Neural cell (in vitro differentiated cells): Measurements from ENCODE around the gene ATE1. TPM values are rescaled to one million over a fixed set of nuclear protein-coding genes. Genes with fewer than 3 reads are reported as not detected.

Experiments used
- H2AFZ ChIP-seq: fragments of 200-600, 300-800 bp; sonication (generic), shearing (Covaris generic); 2 replicates; pipeline ENCODE4 v1.6.0; 2014; ENCODE audit warnings: low read depth, mild to moderate bottlenecking, antibody characterized with exemption, low read length, moderate library complexity
- H3F3A ChIP-seq: fragments of 200-600 bp; shearing (Covaris generic); 2 replicates; pipeline ENCODE4 v1.6.1; 2016; ENCODE audit warnings: mild to moderate bottlenecking, moderate library complexity, mixed read lengths, antibody characterized with exemption, low read length; ENCODE audit not compliant: insufficient read depth, poor library complexity, severe bottlenecking
- H3K27ac ChIP-seq: fragments of 200-600, 300-800 bp; sonication (generic), shearing (Covaris generic); 2 replicates; pipeline ENCODE4 v1.5.1; 2014; ENCODE audit warnings: mild to moderate bottlenecking, low read length, moderate library complexity
- H3K27me3 ChIP-seq: fragments of 300-800, 200-600 bp; sonication (generic), shearing (Covaris generic); 2 replicates; pipeline ENCODE4 v1.6.0; 2014; ENCODE audit warnings: mild to moderate bottlenecking, low read depth, low read length, moderate library complexity; ENCODE audit not compliant: insufficient read depth
- H3K36me3 ChIP-seq: fragments of 300-800, 200-600 bp; sonication (generic), shearing (Covaris generic); 2 replicates; pipeline ENCODE4 v1.5.1; 2014; ENCODE audit warnings: mild to moderate bottlenecking, antibody characterized with exemption, low read length, moderate library complexity; ENCODE audit not compliant: insufficient read depth
- H3K4me2 ChIP-seq: fragments of 300-800, 200-600 bp; sonication (generic), shearing (Covaris generic); 2 replicates; pipeline ENCODE4 v1.6.0; 2014; ENCODE audit warnings: mild to moderate bottlenecking, low read length
- H3K4me3 ChIP-seq: fragments of 300-800, 200-600 bp; sonication (generic), shearing (Covaris generic); 2 replicates; pipeline ENCODE4 v1.5.1; 2014; ENCODE audit warnings: mild to moderate bottlenecking, low read length, moderate library complexity
- H3K79me2 ChIP-seq: fragments of 200-600 bp; shearing (Covaris generic); replicated peaks from 2 replicates; pipeline ENCODE4 v1.6.0; 2014; ENCODE audit warnings: mild to moderate bottlenecking, low read length, moderate library complexity; ENCODE audit not compliant: insufficient read depth
- H3K9ac ChIP-seq: fragments of 300-800, 200-600 bp; sonication (generic), shearing (Covaris generic); 2 replicates; pipeline ENCODE4 v1.6.1; 2016; ENCODE audit warnings: mild to moderate bottlenecking, low read length, mixed read lengths
- H3K9me2 ChIP-seq: fragments of 200-600 bp; shearing (Covaris generic); 2 replicates; pipeline ENCODE4 v1.6.1; 2016; ENCODE audit warnings: mild to moderate bottlenecking, low read length, mixed read lengths; ENCODE audit not compliant: insufficient read depth
- H3K9me3 ChIP-seq: fragments of 200-600, 300-800 bp; sonication (generic), shearing (Covaris generic); 2 replicates; pipeline ENCODE4 v1.6.1; 2016; ENCODE audit warnings: mild to moderate bottlenecking, mixed run types, low read length, moderate library complexity, mixed read lengths
- H4K20me1 ChIP-seq: fragments of 200-600 bp; shearing (Covaris generic); 2 replicates; pipeline ENCODE4 v1.6.1; 2016; ENCODE audit warnings: mild to moderate bottlenecking, mixed run types; ENCODE audit not compliant: insufficient read depth
- EP300 ChIP-seq: fragments of 450-650 bp; conservative IDR thresholded peaks from 2 replicates; pipeline ENCODE4 v1.6.1; 2014; ENCODE audit warnings: antibody characterized with exemption, mild to moderate bottlenecking, moderate library complexity; ENCODE audit not compliant: poor library complexity, severe bottlenecking
- EZH2 ChIP-seq: fragments of 200-600, 300-800 bp; shearing (Covaris generic), sonication (generic); IDR thresholded peaks from 2 replicates; pipeline ENCODE4 v1.6.1; 2014; ENCODE audit warnings: antibody characterized with exemption, low read length, borderline replicate concordance, mild to moderate bottlenecking; ENCODE audit not compliant: insufficient read depth, poor library complexity, severe bottlenecking
- MXI1 ChIP-seq: fragments of 450-650 bp; conservative IDR thresholded peaks from 2 replicates; pipeline ENCODE4 v1.6.1; 2014; ENCODE audit warnings: antibody characterized with exemption, mild to moderate bottlenecking; ENCODE audit not compliant: poor library complexity, severe bottlenecking
- POLR2AphosphoS5 ChIP-seq: IDR thresholded peaks from 2 replicates; pipeline ENCODE4 v1.6.1; 2012
- RAD21 ChIP-seq: fragments of 450-650 bp; conservative IDR thresholded peaks from 2 replicates; pipeline ENCODE4 v1.6.1; 2014; ENCODE audit warnings: antibody characterized with exemption, mild to moderate bottlenecking, moderate library complexity
- SMC3 ChIP-seq: fragments of 450-650 bp; conservative IDR thresholded peaks from 2 replicates; pipeline ENCODE4 v1.6.1; 2014; ENCODE audit warnings: antibody characterized with exemption, mild to moderate bottlenecking, moderate library complexity; ENCODE audit not compliant: poor library complexity
- TAF1 ChIP-seq: IDR thresholded peaks from 2 replicates; pipeline ENCODE4 v1.6.1; 2012; ENCODE audit warnings: low read depth
- polyA plus RNA-seq: library from polyadenylated mRNA; depleted of rRNA; stranded (reverse); fragments of >200 nt; gene quantifications from 2 replicates; pipeline ENCODE4 v1.2.3, GENCODE V29; 2014
- TF ChIP-seq, protein P1 (sequence below): fragments of 450-650 bp; IDR thresholded peaks from 2 replicates; pipeline ENCODE4 v1.5.1; 2014; ENCODE audit warnings: antibody characterized with exemption, mild to moderate bottlenecking, moderate library complexity; ENCODE audit not compliant: poor library complexity, severe bottlenecking
- TF ChIP-seq, protein P2 (sequence below): IDR thresholded peaks from 2 replicates; pipeline ENCODE4 v1.6.1; 2012; ENCODE audit warnings: borderline replicate concordance

ATE1 gene
- polyA plus RNA-seq, 1 donor from 2014 or later, result 23.7 TPM

GRCh38 chr10:121865554-121865953 lies 62.3 kb downstream of the ATE1 start:
- Histone ChIP-seq H3K9me3 (peaks cover 6% of the 10 kb centered on the region), H3K79me2 (no peaks in the 10 kb centered on the region), H2AFZ (no peak overlapping the region), H3K9me2 (no peaks in the 10 kb centered on the region), H3K4me2 (no peak overlapping the region), H4K20me1 (no peaks in the 10 kb centered on the region), H3K4me3 (no peak overlapping the region), H3K9ac (no peak overlapping the region), H3K27ac (no peak overlapping the region), H3K36me3 (no peaks in the 10 kb centered on the region), H3K27me3 (no peaks in the 10 kb centered on the region), H3F3A (no peaks in the 10 kb centered on the region)
- TF ChIP-seq EP300, result no peak
- TF ChIP-seq MXI1, result no peak
- TF ChIP-seq SMC3, result no peak
- TF ChIP-seq, protein P1, sequence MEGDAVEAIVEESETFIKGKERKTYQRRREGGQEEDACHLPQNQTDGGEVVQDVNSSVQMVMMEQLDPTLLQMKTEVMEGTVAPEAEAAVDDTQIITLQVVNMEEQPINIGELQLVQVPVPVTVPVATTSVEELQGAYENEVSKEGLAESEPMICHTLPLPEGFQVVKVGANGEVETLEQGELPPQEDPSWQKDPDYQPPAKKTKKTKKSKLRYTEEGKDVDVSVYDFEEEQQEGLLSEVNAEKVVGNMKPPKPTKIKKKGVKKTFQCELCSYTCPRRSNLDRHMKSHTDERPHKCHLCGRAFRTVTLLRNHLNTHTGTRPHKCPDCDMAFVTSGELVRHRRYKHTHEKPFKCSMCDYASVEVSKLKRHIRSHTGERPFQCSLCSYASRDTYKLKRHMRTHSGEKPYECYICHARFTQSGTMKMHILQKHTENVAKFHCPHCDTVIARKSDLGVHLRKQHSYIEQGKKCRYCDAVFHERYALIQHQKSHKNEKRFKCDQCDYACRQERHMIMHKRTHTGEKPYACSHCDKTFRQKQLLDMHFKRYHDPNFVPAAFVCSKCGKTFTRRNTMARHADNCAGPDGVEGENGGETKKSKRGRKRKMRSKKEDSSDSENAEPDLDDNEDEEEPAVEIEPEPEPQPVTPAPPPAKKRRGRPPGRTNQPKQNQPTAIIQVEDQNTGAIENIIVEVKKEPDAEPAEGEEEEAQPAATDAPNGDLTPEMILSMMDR, result no peak
- no peak for TF ChIP-seq POLR2AphosphoS5
- no peak for TF ChIP-seq TAF1
- no peak for TF ChIP-seq EZH2
- TF ChIP-seq, protein P2, sequence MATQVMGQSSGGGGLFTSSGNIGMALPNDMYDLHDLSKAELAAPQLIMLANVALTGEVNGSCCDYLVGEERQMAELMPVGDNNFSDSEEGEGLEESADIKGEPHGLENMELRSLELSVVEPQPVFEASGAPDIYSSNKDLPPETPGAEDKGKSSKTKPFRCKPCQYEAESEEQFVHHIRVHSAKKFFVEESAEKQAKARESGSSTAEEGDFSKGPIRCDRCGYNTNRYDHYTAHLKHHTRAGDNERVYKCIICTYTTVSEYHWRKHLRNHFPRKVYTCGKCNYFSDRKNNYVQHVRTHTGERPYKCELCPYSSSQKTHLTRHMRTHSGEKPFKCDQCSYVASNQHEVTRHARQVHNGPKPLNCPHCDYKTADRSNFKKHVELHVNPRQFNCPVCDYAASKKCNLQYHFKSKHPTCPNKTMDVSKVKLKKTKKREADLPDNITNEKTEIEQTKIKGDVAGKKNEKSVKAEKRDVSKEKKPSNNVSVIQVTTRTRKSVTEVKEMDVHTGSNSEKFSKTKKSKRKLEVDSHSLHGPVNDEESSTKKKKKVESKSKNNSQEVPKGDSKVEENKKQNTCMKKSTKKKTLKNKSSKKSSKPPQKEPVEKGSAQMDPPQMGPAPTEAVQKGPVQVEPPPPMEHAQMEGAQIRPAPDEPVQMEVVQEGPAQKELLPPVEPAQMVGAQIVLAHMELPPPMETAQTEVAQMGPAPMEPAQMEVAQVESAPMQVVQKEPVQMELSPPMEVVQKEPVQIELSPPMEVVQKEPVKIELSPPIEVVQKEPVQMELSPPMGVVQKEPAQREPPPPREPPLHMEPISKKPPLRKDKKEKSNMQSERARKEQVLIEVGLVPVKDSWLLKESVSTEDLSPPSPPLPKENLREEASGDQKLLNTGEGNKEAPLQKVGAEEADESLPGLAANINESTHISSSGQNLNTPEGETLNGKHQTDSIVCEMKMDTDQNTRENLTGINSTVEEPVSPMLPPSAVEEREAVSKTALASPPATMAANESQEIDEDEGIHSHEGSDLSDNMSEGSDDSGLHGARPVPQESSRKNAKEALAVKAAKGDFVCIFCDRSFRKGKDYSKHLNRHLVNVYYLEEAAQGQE, result no peak
- no peak for TF ChIP-seq RAD21

DNA sequence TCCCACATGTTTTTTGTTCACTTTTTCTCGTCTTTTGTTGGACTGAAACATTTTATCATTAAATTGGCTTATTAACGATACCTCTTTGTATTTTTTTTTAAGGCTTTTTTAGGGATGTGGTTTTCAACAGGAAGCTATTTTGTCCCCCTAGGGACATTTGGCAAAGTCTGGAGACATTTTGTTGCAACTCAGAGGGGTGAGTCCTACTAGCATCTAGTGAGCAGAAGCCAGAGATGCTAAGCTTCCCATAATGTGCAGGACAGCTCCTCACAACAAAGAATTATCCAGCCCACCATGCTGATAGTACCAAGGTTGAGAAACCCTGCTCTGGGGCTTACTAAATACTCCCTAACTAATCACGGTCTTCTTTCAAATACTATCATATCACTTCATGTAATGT lies 63.2 kb downstream of the ATE1 start:
- no peak overlapping the region for H2AFZ ChIP-seq
- H3K9ac ChIP-seq, result no peak overlapping the region
- H3F3A ChIP-seq, result no peaks in the 10 kb centered on the region
- H3K27me3 ChIP-seq, result no peaks in the 10 kb centered on the region
- no peak overlapping the region for H3K4me3 ChIP-seq
- H4K20me1 ChIP-seq, result no peaks in the 10 kb centered on the region
- H3K36me3 ChIP-seq, result no peaks in the 10 kb centered on the region
- no peaks in the 10 kb centered on the region for H3K79me2 ChIP-seq
- no peak overlapping the region for H3K27ac ChIP-seq
- H3K4me2 ChIP-seq, result no peak overlapping the region
- H3K9me2 ChIP-seq, result no peaks in the 10 kb centered on the region
- TF ChIP-seq TAF1 (no peak), POLR2AphosphoS5 (no peak)
- peaks cover 6% of the 10 kb centered on the region for H3K9me3 ChIP-seq

- H3F3A ChIP-seq, result no peaks in the 10 kb centered on the region
- no peaks in the 10 kb centered on the region for H3K36me3 ChIP-seq
- no peaks in the 10 kb centered on the region for H3K27me3 ChIP-seq
- no peak overlapping the region for H2AFZ ChIP-seq
- no peaks in the 10 kb centered on the region for H4K20me1 ChIP-seq
- H3K9me2 ChIP-seq, result no peaks in the 10 kb centered on the region
- TF ChIP-seq EZH2 (no peak), MXI1 (no peak), TAF1 (no peak), SMC3 (no peak), RAD21 (no peak), POLR2AphosphoS5 (no peak), EP300 (no peak)
- TF ChIP-seq, protein P2, result no peak
- TF ChIP-seq, protein P1, result no peak
- H3K27ac ChIP-seq, result no peak overlapping the region
- H3K9ac ChIP-seq, result no peak overlapping the region
- no peaks in the 10 kb centered on the region for H3K79me2 ChIP-seq
- no peak overlapping the region for H3K4me3 ChIP-seq
- no peak overlapping the region for H3K4me2 ChIP-seq
- H3K9me3 ChIP-seq, result peaks cover 6% of the 10 kb centered on the region
These were observed 63.7 kb downstream of the ATE1 start for GRCh38 chr10:121864168-121864567.
